ENCODE results near the gene KIAA1958. TPM values are rescaled to one million over a fixed set of nuclear protein-coding genes. Genes with fewer than 3 reads are reported as not detected.

KIAA1958 gene
- total and polyA plus RNA-seq, 2 of the 8 experiments (the other 6 are each of a cell fraction or from before 2014, with no cell fraction given), result 11.4 to 43.8 TPM

DNA sequence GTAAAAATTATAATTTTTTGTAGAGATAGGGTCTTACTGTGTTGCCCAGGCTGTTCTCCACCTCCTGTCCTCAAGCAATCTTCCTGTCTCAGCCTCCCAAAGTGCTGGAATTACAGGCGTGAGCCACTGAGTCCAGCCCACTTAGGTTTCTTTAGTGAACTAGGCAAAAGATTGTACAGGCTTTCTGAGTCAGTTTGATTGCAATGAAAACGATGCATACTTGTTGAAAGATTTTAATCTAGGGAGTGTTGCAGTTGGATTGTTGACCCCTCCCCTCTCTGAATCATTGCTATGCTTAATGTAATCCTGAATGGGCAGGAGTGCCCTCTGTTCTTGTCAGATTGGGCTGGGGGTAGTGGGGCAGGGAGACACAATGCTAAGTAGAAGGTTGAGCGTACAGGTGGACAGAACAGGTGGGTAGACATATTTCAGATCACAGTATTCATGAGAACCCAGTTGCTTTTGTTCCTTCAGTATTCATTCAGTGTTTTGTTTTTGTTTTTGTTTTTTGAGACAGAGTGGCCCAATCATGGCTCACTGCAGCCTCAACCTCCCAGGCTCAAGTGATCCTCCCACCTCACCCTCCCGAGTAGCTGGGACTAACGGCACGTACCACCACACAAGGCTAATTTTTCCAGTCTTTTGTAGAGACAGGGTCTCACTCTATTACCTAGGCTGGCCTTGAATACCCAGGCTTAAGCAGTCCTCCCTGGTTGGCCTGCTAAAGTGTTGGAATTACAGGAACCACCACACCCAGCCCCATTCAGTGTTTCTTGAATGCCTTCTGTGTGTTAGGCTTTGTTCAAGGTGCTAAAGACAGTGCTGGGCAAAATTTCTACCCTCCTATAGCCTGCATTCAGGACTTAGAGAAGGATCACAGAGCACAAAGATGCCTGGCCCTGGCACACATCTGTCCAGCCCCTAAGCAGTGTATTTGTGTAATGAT lies 70.1 kb downstream of the KIAA1958 start:
- Histone ChIP-seq H3K4ac (replicated peaks; ENCODE audit: insufficient read length, low read depth, low read length) (no peak overlapping the region), H3K9ac (replicated peaks in 1 of 4; ENCODE audit: extremely low read depth in 1 of 4, low read depth in 3 of 4, low read length in 3 of 4) (no peak overlapping the region), H4K8ac (ENCODE audit: extremely low read depth, insufficient read depth, low read length) (no peak overlapping the region), H3K56ac (replicated peaks; ENCODE audit: insufficient read length, low read depth, low read length) (no peak overlapping the region), H3K27me3 (replicated peaks in 1 of 4; ENCODE audit: control insufficient read depth in 3 of 4, extremely low read depth in 1 of 4, insufficient read depth in 3 of 4, low read length in 3 of 4) (no peaks in the 10 kb centered on the region), H3K36me3 (ENCODE audit: control insufficient read depth in 2 of 4, insufficient read depth in 4 of 4, low read length in 3 of 4) (no peaks in the 10 kb centered on the region), H2BK20ac (ENCODE audit: low read length) (no peak overlapping the region), H4K20me1 (replicated peaks in 1 of 2; ENCODE audit: control insufficient read depth in 1 of 2, insufficient read depth in 2 of 2, low read length in 2 of 2) (peaks cover 7 to 13% of the 10 kb centered on the region in 2 experiments), H4K91ac (replicated peaks; ENCODE audit: insufficient read length, low read length) (no peak overlapping the region), H3K23me2 (ENCODE audit: low read depth, low read length) (no peaks in the 10 kb centered on the region), H3K14ac (ENCODE audit: insufficient read length) (no peak overlapping the region), H3K79me1 (ENCODE audit: low read depth, low read length) (peaks cover 4% of the 10 kb centered on the region), H3K4me2 (ENCODE audit: insufficient read depth in 1 of 2, low read depth in 2 of 2, low read length in 2 of 2) (no peak overlapping the region), H2BK12ac (ENCODE audit: low read depth, low read length) (no peak overlapping the region), H2BK15ac (ENCODE audit: low read length) (no peak overlapping the region), H2AK5ac (ENCODE audit: low read depth, low read length) (no peak overlapping the region; the same call in 1 of the 2 replicates), H2BK5ac (ENCODE audit: low read depth, low read length) (no peak overlapping the region), H3K79me2 (ENCODE audit: control insufficient read depth in 1 of 2, insufficient read depth in 2 of 2, low read length in 2 of 2) (peaks cover 0 to 82% of the 10 kb centered on the region in 2 experiments; a peak in 2 of 4 replicates), H3K4me3 (ENCODE audit: extremely low read depth in 1 of 4, insufficient read depth in 2 of 4, low read depth in 3 of 4, low read length in 4 of 4) (no peak overlapping the region), H4K5ac (ENCODE audit: insufficient read length, low read depth, low read length) (no peak overlapping the region), H3K9me3 (ENCODE audit: insufficient read depth in 2 of 2, low read depth in 1 of 2, low read length in 1 of 2) (no peaks in the 10 kb centered on the region), H3K4me1 (replicated peaks in 1 of 4; ENCODE audit: control insufficient read depth in 3 of 4, insufficient read depth in 4 of 4, low read length in 3 of 4) (peaks cover 1 to 11% (median 8%) of the 10 kb centered on the region in 4 experiments; a peak in 6 of 7 replicates), H3K27ac (ENCODE audit: low read depth, low read length) (no peak overlapping the region), H3K23ac (ENCODE audit: insufficient read length) (no peak overlapping the region), H2AFZ (ENCODE audit: low read length) (no peak overlapping the region), H3K18ac (ENCODE audit: extremely low read depth, low read length) (no peak overlapping the region), H2BK120ac (replicated peaks; ENCODE audit: low read depth, low read length) (no peak overlapping the region)
- DNase-seq (ENCODE audit: low read depth in 1 of 2, low spot score in 2 of 2), result no peak
- no peak for FAIRE-seq
- ChIA-PET CTCF (ENCODE audit: partially characterized antibody) (interaction anchor here (0.9 kb wide), 1 partner anchor 148 kb away, joined by 3 read pairs; no protein-coding TSS in a partner anchor), POLR2A (ENCODE audit: partially characterized antibody) (no interaction called here)
- 84% methylated on average over 6 of the region's 6 CpGs; no CpG with 5 or more reads in 1 of the 2 experiments for WGBS, 2 experiments (ENCODE audit: extremely low coverage in 1 of 2, insufficient coverage in 1 of 2, insufficient read length in 1 of 2, insufficient replicate concordance in 2 of 2, low coverage in 1 of 2, low lambda C conversion rate in 2 of 2, missing lambda C conversion rate in 1 of 2)
- TF ChIP-seq POLR2A (IDR thresholded peaks at IDR 0.05; ENCODE audit: control extremely low read depth in 1 of 2, low read depth in 2 of 2, low read length in 2 of 2), result no peak
- TF ChIP-seq, protein P1, sequence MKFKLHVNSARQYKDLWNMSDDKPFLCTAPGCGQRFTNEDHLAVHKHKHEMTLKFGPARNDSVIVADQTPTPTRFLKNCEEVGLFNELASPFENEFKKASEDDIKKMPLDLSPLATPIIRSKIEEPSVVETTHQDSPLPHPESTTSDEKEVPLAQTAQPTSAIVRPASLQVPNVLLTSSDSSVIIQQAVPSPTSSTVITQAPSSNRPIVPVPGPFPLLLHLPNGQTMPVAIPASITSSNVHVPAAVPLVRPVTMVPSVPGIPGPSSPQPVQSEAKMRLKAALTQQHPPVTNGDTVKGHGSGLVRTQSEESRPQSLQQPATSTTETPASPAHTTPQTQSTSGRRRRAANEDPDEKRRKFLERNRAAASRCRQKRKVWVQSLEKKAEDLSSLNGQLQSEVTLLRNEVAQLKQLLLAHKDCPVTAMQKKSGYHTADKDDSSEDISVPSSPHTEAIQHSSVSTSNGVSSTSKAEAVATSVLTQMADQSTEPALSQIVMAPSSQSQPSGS (IDR thresholded peaks at IDR 0.05; ENCODE audit: low read length), result no peak
- no peak for TF ChIP-seq PHF8 (conservative IDR thresholded peaks at IDR 0.05; ENCODE audit: low read depth, low read length)
- TF ChIP-seq RNF2 (IDR thresholded peaks at IDR 0.05; ENCODE audit: borderline replicate concordance, low read depth, low read length, missing control alignments, poor library complexity, severe bottlenecking), result no peak
- TF ChIP-seq JUND (IDR thresholded peaks at IDR 0.05; ENCODE audit: low read length), result no peak
- no peak for TF ChIP-seq HDAC6 (IDR thresholded peaks at IDR 0.05; ENCODE audit: low read depth, low read length)
- TF ChIP-seq CREB1 (IDR thresholded peaks at IDR 0.05), result no peak
- TF ChIP-seq BACH1 (IDR thresholded peaks at IDR 0.05; ENCODE audit: low read length), result no peak
- TF ChIP-seq TEAD4 (IDR thresholded peaks at IDR 0.05; ENCODE audit: low read depth, low read length), result no peak
- no peak for TF ChIP-seq GABPA (IDR thresholded peaks at IDR 0.05; ENCODE audit: borderline replicate concordance, insufficient read depth, low read length)

Measured in H1 (cell line).